ENCODE data around the gene ORAI3. TPM values are rescaled to one million over a fixed set of nuclear protein-coding genes. Genes with fewer than 3 reads are reported as not detected.

Gene ORAI3
- total RNA-seq, 1 donor from 2014 or later: 9.8 TPM

- no peak for ATAC-seq
Measured at GRCh38 chr16:30971298-30971697, 22.4 kb downstream of the ORAI3 start.

GRCh38 chr16:30972872-30973271 is 24.0 kb downstream of the ORAI3 start:
- no peak for ATAC-seq

GRCh38 chr16:30974348-30974747 is 25.5 kb downstream of the ORAI3 start:
- no peak for ATAC-seq

GRCh38 chr16:30976486-30976885 is 27.6 kb downstream of the ORAI3 start:
- no peak for ATAC-seq

GRCh38 chr16:30977502-30977901 is 28.6 kb downstream of the ORAI3 start:
- ATAC-seq: peak; percentile 5

GRCh38 chr16:30979170-30980022 is 30.5 kb downstream of the ORAI3 start:
- no peak for ATAC-seq

GRCh38 chr16:30980023-30980371 is 31.1 kb downstream of the ORAI3 start:
- ATAC-seq: no peak

- ATAC-seq: no peak
Measured at GRCh38 chr16:30980434-30980833, 31.6 kb downstream of the ORAI3 start.

- no peak for ATAC-seq
Measured at GRCh38 chr16:30980959-30981358, 32.1 kb downstream of the ORAI3 start.

GRCh38 chr16:30982548-30983288 is 33.9 kb downstream of the ORAI3 start:
- ATAC-seq: no peak

GRCh38 chr16:30983289-30983889 is 34.5 kb downstream of the ORAI3 start:
- ATAC-seq: no peak

- ATAC-seq: no peak
Measured at GRCh38 chr16:30983898-30984610, 35.2 kb downstream of the ORAI3 start.

GRCh38 chr16:30984669-30985400 is 36.0 kb downstream of the ORAI3 start, which contains the start of gene HSD3B7:
TSS of gene HSD3B7 (plus strand) at chr16:30985207. CDS start at chr16:30985659, 452 bp downstream.
- ATAC-seq: peak; percentile 85

- peak; percentile 82 for ATAC-seq
Measured at GRCh38 chr16:30985401-30986128, 36.7 kb downstream of the ORAI3 start.

GRCh38 chr16:30986129-30986991 is 37.5 kb downstream of the ORAI3 start:
- no peak for ATAC-seq

GRCh38 chr16:30987581-30988190 is 38.8 kb downstream of the ORAI3 start:
- ATAC-seq: no peak

GRCh38 chr16:30989469-30990047 is 40.7 kb downstream of the ORAI3 start:
- no peak for ATAC-seq

GRCh38 chr16:30990105-30990504 is 41.2 kb downstream of the ORAI3 start:
- no peak for ATAC-seq

GRCh38 chr16:30991052-30991451 is 42.2 kb downstream of the ORAI3 start:
- no peak for ATAC-seq

Data from esophagus mucosa (tissue), 1 donor.